ENCODE results near the gene IRF9. TPM values are rescaled to one million over a fixed set of nuclear protein-coding genes. Genes with fewer than 3 reads are reported as not detected.

IRF9 gene
- total and polyA plus RNA-seq, 2 of the 13 experiments (the other 11 are each of a cell fraction or from before 2014, with no cell fraction given), result 14.9 to 49.7 TPM

DNA sequence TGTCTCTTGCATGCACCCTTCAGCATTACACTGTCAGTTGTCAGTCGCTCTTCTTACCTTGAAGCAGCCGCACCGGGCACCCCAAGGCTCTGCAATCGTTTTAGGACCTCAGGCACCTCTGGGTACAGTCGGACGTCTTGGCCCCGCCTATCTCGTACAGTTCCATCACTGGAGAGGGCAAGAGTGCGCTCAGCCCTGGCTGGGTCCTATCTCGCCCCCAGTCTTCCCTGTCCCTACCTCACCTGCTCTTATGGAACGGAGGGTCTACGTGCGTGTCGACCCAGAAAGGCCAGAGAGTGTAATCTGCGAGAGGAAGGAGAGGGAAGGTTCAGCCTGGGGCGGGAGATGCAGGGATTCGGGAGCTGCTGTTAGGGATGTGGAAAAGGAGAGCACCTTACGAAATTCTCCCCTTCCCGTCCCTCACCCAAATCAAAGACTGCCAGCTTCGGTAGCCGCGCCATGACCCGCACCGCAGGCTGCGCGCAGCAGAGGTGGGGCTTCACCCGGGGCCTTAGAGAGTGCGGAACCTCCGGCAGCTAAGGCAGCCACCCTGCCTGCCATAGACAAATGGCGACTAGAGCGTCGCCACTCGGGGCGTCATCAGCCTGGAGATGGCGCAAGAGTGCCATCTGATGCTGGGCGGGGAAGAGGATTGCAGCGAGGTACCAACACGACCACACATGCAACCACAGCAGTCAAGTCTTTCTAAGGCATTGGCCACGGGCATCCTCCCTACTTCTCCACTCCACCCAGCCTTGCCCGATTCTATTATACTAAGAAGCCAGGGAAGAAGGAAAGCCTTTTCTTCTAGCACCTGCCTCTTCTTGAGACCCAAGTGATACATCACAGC lies 54.7 kb downstream of the IRF9 start, which contains the start of gene MDP1 (continued):
- TF ChIP-seq, protein P1, sequence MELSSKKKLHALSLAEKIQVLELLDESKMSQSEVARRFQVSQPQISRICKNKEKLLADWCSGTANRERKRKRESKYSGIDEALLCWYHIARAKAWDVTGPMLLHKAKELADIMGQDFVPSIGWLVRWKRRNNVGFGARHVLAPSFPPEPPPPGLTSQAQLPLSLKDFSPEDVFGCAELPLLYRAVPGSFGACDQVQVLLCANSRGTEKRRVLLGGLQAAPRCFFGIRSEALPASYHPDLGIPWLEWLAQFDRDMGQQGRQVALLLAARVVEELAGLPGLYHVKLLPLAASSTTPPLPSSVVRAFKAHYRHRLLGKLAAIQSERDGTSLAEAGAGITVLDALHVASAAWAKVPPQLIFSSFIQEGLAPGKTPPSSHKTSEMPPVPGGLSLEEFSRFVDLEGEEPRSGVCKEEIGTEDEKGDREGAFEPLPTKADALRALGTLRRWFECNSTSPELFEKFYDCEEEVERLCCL (CRISPR knock-in tag; IDR thresholded peaks at IDR 0.05; ENCODE audit: borderline replicate concordance), result peak; percentile 96
- TF ChIP-seq, protein P2, sequence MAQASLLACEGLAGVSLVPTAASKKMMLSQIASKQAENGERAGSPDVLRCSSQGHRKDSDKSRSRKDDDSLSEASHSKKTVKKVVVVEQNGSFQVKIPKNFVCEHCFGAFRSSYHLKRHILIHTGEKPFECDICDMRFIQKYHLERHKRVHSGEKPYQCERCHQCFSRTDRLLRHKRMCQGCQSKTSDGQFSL (CRISPR knock-in tag; IDR thresholded peaks at IDR 0.05), result peak; percentile 69; the same call in 1 of the 2 replicates
- TF ChIP-seq, protein P3, sequence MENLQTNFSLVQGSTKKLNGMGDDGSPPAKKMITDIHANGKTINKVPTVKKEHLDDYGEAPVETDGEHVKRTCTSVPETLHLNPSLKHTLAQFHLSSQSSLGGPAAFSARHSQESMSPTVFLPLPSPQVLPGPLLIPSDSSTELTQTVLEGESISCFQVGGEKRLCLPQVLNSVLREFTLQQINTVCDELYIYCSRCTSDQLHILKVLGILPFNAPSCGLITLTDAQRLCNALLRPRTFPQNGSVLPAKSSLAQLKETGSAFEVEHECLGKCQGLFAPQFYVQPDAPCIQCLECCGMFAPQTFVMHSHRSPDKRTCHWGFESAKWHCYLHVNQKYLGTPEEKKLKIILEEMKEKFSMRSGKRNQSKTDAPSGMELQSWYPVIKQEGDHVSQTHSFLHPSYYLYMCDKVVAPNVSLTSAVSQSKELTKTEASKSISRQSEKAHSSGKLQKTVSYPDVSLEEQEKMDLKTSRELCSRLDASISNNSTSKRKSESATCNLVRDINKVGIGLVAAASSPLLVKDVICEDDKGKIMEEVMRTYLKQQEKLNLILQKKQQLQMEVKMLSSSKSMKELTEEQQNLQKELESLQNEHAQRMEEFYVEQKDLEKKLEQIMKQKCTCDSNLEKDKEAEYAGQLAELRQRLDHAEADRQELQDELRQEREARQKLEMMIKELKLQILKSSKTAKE (CRISPR knock-in tag; IDR thresholded peaks at IDR 0.05; ENCODE audit: borderline replicate concordance), result no peak; the same call in 1 of the 2 replicates
- peak; percentile 91 for TF ChIP-seq HDAC2 (CRISPR knock-in tag; IDR thresholded peaks at IDR 0.05)
- TF ChIP-seq ZNF75D (CRISPR knock-in tag; IDR thresholded peaks at IDR 0.05; ENCODE audit: borderline replicate concordance), result no peak
- no peak for TF ChIP-seq RFX1 (IDR thresholded peaks at IDR 0.05)
- TF ChIP-seq, protein P4, sequence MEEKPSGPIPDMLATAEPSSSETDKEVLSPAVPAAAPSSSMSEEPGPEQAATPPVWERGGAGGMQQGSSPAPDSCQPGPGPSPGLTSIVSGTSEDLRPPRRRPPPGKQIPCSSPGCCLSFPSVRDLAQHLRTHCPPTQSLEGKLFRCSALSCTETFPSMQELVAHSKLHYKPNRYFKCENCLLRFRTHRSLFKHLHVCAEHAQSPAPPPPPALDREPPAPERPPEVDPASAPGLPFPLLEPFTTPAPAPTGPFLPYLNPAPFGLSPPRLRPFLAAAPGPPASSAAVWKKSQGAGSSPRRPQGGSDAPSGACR (CRISPR knock-in tag; IDR thresholded peaks at IDR 0.05), result peak; percentile 98
- TF ChIP-seq, protein P5, sequence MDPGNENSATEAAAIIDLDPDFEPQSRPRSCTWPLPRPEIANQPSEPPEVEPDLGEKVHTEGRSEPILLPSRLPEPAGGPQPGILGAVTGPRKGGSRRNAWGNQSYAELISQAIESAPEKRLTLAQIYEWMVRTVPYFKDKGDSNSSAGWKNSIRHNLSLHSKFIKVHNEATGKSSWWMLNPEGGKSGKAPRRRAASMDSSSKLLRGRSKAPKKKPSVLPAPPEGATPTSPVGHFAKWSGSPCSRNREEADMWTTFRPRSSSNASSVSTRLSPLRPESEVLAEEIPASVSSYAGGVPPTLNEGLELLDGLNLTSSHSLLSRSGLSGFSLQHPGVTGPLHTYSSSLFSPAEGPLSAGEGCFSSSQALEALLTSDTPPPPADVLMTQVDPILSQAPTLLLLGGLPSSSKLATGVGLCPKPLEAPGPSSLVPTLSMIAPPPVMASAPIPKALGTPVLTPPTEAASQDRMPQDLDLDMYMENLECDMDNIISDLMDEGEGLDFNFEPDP (CRISPR knock-in tag; conservative IDR thresholded peaks at IDR 0.05), result no peak
- TF ChIP-seq KDM2A (CRISPR knock-in tag; IDR thresholded peaks at IDR 0.05; ENCODE audit: borderline replicate concordance, low read depth), result peak; percentile 100
- TF ChIP-seq ZBTB42 (CRISPR knock-in tag; IDR thresholded peaks at IDR 0.05), result no peak; the same call in 1 of the 2 replicates
- TF ChIP-seq ZNF331 (CRISPR knock-in tag; IDR thresholded peaks at IDR 0.05), result peak; percentile 97
- TF ChIP-seq, protein P6, sequence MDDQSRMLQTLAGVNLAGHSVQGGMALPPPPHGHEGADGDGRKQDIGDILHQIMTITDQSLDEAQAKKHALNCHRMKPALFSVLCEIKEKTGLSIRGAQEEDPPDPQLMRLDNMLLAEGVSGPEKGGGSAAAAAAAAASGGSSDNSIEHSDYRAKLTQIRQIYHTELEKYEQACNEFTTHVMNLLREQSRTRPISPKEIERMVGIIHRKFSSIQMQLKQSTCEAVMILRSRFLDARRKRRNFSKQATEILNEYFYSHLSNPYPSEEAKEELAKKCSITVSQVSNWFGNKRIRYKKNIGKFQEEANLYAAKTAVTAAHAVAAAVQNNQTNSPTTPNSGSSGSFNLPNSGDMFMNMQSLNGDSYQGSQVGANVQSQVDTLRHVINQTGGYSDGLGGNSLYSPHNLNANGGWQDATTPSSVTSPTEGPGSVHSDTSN (CRISPR knock-in tag; IDR thresholded peaks at IDR 0.05; ENCODE audit: borderline replicate concordance), result no peak
- peak; percentile 96 for TF ChIP-seq GATAD2A (CRISPR knock-in tag; IDR thresholded peaks at IDR 0.05)
- peak; percentile 95 for TF ChIP-seq HOXD1 (CRISPR knock-in tag; IDR thresholded peaks at IDR 0.05)
- TF ChIP-seq, protein P7, sequence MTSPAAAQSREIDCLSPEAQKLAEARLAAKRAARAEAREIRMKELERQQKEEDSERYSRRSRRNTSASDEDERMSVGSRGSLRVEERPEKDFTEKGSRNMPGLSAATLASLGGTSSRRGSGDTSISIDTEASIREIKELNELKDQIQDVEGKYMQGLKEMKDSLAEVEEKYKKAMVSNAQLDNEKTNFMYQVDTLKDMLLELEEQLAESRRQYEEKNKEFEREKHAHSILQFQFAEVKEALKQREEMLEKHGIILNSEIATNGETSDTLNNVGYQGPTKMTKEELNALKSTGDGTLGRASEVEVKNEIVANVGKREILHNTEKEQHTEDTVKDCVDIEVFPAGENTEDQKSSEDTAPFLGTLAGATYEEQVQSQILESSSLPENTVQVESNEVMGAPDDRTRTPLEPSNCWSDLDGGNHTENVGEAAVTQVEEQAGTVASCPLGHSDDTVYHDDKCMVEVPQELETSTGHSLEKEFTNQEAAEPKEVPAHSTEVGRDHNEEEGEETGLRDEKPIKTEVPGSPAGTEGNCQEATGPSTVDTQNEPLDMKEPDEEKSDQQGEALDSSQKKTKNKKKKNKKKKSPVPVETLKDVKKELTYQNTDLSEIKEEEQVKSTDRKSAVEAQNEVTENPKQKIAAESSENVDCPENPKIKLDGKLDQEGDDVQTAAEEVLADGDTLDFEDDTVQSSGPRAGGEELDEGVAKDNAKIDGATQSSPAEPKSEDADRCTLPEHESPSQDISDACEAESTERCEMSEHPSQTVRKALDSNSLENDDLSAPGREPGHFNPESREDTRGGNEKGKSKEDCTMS (CRISPR knock-in tag; conservative IDR thresholded peaks at IDR 0.05), result peak; percentile 86; the same call in 1 of the 2 replicates
- TF ChIP-seq GABPA (IDR thresholded peaks at IDR 0.05; ENCODE audit: low read depth, low read length), result no peak
- no peak for TF ChIP-seq GABPA (CRISPR knock-in tag; IDR thresholded peaks at IDR 0.05; ENCODE audit: low read depth)
- peak; percentile 70; the same call in 1 of the 2 replicates for TF ChIP-seq ZNF598 (CRISPR knock-in tag; IDR thresholded peaks at IDR 0.05; ENCODE audit: borderline replicate concordance)
- TF ChIP-seq SUZ12 (IDR thresholded peaks at IDR 0.05; ENCODE audit: low read depth, low read length), result no peak

Data from HepG2 (cell line).